ENCODE results near the gene GLS2.

DNA sequence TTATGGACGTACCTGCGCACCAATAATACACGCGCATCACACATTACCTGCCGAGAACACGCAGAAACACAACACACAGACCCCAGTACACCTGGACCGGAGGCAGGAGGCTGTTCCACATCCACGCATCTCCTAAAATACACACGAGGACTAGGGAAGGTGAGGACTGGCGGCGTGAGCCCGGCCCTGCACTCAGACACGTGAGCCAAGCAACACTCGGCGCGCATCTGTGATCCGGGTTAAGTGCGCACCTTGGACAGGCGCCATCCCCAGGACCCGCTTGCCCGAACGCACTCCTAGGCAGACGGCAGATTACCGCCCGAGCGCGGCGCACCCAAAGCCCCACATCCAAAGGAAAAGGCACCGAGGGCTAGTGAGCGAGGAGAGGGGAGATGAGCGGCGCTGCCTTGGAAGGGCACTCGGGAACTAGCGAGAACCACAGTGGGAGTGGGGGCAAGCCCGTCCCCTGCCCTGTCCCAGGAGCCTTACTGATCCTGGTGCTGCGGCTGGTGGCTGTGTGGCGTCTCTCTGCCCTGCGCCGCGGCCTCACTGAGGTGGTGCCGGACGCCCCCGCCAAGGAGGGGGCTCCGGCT, 417 bp downstream of the GLS2 start:
- TF ChIP-seq, protein P1, sequence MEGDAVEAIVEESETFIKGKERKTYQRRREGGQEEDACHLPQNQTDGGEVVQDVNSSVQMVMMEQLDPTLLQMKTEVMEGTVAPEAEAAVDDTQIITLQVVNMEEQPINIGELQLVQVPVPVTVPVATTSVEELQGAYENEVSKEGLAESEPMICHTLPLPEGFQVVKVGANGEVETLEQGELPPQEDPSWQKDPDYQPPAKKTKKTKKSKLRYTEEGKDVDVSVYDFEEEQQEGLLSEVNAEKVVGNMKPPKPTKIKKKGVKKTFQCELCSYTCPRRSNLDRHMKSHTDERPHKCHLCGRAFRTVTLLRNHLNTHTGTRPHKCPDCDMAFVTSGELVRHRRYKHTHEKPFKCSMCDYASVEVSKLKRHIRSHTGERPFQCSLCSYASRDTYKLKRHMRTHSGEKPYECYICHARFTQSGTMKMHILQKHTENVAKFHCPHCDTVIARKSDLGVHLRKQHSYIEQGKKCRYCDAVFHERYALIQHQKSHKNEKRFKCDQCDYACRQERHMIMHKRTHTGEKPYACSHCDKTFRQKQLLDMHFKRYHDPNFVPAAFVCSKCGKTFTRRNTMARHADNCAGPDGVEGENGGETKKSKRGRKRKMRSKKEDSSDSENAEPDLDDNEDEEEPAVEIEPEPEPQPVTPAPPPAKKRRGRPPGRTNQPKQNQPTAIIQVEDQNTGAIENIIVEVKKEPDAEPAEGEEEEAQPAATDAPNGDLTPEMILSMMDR (IDR thresholded peaks at IDR 0.05 in 4 of 5, conservative IDR thresholded peaks at IDR 0.05 in 1 of 5): no peak
- TF ChIP-seq POLR2A (IDR thresholded peaks at IDR 0.05): no peak

All from gastrocnemius medialis (tissue), 4 donors.